MM.1S (cell line): ENCODE results near the gene HSF2BP.

ENCODE experiments used
- EZH2 ChIP-seq: fragments of 300-600 bp; sonication (generic); optimal IDR thresholded peaks from 2 replicates; pipeline ENCODE3; 2017; ENCODE audit warnings: low read depth, mild to moderate bottlenecking, antibody characterized with exemption, low read length, mixed read lengths
- EZH2phosphoT487 ChIP-seq: fragments of 300-600 bp; sonication (generic); IDR thresholded peaks from 2 replicates; pipeline ENCODE4 v1.6.1; 2018; ENCODE audit warnings: antibody characterized with exemption, low read length
- TF ChIP-seq, protein P1 (sequence below): fragments of 300-600 bp; sonication (generic); IDR thresholded peaks from 2 replicates; pipeline ENCODE4 v1.5.1; 2016; ENCODE audit warnings: antibody characterized with exemption, low read length, mixed read lengths

- TF ChIP-seq, protein P1, sequence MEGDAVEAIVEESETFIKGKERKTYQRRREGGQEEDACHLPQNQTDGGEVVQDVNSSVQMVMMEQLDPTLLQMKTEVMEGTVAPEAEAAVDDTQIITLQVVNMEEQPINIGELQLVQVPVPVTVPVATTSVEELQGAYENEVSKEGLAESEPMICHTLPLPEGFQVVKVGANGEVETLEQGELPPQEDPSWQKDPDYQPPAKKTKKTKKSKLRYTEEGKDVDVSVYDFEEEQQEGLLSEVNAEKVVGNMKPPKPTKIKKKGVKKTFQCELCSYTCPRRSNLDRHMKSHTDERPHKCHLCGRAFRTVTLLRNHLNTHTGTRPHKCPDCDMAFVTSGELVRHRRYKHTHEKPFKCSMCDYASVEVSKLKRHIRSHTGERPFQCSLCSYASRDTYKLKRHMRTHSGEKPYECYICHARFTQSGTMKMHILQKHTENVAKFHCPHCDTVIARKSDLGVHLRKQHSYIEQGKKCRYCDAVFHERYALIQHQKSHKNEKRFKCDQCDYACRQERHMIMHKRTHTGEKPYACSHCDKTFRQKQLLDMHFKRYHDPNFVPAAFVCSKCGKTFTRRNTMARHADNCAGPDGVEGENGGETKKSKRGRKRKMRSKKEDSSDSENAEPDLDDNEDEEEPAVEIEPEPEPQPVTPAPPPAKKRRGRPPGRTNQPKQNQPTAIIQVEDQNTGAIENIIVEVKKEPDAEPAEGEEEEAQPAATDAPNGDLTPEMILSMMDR = no peak
- TF ChIP-seq EZH2 = no peak
- no peak for TF ChIP-seq EZH2phosphoT487
Measured at GRCh38 chr21:43585514-43585913, 73.8 kb downstream of the HSF2BP start.
